Lower leg skin (tissue), 3 donors: Measurements from ENCODE around the gene KCNK15.

Source experiments
- POLR2A ChIP-seq, 2 donors: fragments of 450-650 bp; IDR thresholded peaks; one replicate each; pipeline ENCODE4 v1.6.1; 2016 to 2017; ENCODE audit warnings: antibody characterized with exemption in 2 of 2, mild to moderate bottlenecking in 1 of 2, moderate library complexity in 1 of 2
- TF ChIP-seq, protein P1 (sequence below), 3 donors: fragments of 450-650 bp; IDR thresholded peaks; one replicate each; pipeline ENCODE4 v1.5.1; 2016; ENCODE audit warnings: antibody characterized with exemption in 3 of 3, mild to moderate bottlenecking in 3 of 3, moderate library complexity in 2 of 3

- no peak for TF ChIP-seq POLR2A (IDR thresholded peaks at IDR 0.05)
- TF ChIP-seq, protein P1, sequence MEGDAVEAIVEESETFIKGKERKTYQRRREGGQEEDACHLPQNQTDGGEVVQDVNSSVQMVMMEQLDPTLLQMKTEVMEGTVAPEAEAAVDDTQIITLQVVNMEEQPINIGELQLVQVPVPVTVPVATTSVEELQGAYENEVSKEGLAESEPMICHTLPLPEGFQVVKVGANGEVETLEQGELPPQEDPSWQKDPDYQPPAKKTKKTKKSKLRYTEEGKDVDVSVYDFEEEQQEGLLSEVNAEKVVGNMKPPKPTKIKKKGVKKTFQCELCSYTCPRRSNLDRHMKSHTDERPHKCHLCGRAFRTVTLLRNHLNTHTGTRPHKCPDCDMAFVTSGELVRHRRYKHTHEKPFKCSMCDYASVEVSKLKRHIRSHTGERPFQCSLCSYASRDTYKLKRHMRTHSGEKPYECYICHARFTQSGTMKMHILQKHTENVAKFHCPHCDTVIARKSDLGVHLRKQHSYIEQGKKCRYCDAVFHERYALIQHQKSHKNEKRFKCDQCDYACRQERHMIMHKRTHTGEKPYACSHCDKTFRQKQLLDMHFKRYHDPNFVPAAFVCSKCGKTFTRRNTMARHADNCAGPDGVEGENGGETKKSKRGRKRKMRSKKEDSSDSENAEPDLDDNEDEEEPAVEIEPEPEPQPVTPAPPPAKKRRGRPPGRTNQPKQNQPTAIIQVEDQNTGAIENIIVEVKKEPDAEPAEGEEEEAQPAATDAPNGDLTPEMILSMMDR (IDR thresholded peaks at IDR 0.05): no peak
Measured at GRCh38 chr20:44732327-44732726, 13.3 kb upstream of the KCNK15 start.
